Epithelial cell of esophagus (primary cell): ENCODE data around the gene ICAM5.

Source experiments
- DNase-seq: peaks from one replicate; pipeline ENCODE4 v3.0.0; 2010; ENCODE audit warnings: low read depth
- H3K4me3 ChIP-seq: 2 replicates; pipeline ENCODE4 v1.5.1; 2011; ENCODE audit warnings: mild to moderate bottlenecking, low read length, control low read depth
- CTCF ChIP-seq: IDR thresholded peaks from 2 replicates; pipeline ENCODE4 v1.5.1; 2011; ENCODE audit warnings: low read depth, mild to moderate bottlenecking, low read length, control low read depth, inconsistent platforms; ENCODE audit not compliant: insufficient read depth; ENCODE audit errors: missing control alignments

ICAM5 gene

DNA sequence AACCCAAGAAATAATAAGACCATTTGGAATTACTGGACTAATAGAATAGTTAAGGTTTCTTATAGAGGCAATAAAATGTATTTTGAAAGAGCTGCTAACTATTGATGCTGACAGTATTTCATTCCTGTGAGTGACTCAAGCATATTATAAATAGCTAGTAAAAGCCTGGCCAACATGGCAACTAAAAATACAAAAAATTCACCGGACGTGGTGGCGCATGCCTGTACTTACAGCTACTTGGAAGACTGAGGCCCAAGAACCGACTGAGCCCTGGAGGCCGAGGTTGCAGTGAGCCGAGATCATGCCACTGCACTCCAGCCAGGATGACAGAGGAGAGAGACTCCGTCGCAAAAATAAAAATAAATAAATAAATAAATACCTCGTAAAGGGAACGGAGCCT, 55.0 kb downstream of the ICAM5 start:
- no peak for TF ChIP-seq CTCF
- no peak for DNase-seq
- no peak overlapping the region for H3K4me3 ChIP-seq
